Astrocyte of the cerebellum (primary cell): ENCODE measurements around the gene PLEKHF1.
"Not testable (repeated sequence)": the region's sequence is repeated elsewhere in the genome, so short reads cannot be mapped to it uniquely, and the experiment has no call there.

ENCODE experiments used
- DNase-seq: peaks from one replicate; pipeline ENCODE4 v3.0.0-alpha.2; 2011; ENCODE audit warnings: low read depth
- H3K4me3 ChIP-seq: 2 replicates; pipeline ENCODE4 v1.5.1; 2011; ENCODE audit warnings: mild to moderate bottlenecking, low read depth, low read length, moderate library complexity
- in situ Hi-C: cut with HindIII; loops from 2 replicates; pipeline ENCODE4 v1.10.0; 2017; ENCODE audit warnings: low sequenced_read_pairs
- TF ChIP-seq, protein P1 (sequence below): IDR thresholded peaks from 2 replicates; pipeline ENCODE4 v1.5.1; 2012; ENCODE audit warnings: low read length, low read depth, moderate library complexity, mild to moderate bottlenecking; ENCODE audit errors: missing control alignments

Gene PLEKHF1

DNA sequence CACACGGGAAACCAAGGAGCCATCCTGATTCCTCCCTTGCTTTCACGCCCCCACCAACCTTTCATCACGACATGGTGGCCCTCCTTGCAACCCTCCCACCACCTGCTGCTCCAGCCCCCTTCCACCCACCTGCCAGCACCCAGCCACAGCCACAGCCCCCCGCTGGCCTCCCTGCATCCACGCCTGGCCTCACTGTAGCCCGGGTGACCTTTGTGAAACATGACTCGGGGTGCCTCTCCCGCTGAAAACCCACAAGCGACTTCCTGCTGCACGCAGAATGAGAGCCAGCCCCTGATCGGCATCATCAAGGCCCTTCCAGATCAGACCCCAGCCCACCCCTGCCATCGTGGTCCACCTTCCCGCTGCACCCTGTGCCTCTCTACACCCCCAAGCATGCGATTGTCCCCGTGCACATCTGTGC lies 44.3 kb upstream of the PLEKHF1 start:
- H3K4me3 ChIP-seq: no peak overlapping the region
- in situ Hi-C loops: loop anchor here (25.0 kb wide), 2 partner anchors 216 to 1016 kb away; no protein-coding TSS in a partner anchor
- DNase-seq: no peak
- TF ChIP-seq, protein P1, sequence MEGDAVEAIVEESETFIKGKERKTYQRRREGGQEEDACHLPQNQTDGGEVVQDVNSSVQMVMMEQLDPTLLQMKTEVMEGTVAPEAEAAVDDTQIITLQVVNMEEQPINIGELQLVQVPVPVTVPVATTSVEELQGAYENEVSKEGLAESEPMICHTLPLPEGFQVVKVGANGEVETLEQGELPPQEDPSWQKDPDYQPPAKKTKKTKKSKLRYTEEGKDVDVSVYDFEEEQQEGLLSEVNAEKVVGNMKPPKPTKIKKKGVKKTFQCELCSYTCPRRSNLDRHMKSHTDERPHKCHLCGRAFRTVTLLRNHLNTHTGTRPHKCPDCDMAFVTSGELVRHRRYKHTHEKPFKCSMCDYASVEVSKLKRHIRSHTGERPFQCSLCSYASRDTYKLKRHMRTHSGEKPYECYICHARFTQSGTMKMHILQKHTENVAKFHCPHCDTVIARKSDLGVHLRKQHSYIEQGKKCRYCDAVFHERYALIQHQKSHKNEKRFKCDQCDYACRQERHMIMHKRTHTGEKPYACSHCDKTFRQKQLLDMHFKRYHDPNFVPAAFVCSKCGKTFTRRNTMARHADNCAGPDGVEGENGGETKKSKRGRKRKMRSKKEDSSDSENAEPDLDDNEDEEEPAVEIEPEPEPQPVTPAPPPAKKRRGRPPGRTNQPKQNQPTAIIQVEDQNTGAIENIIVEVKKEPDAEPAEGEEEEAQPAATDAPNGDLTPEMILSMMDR: no peak

DNA sequence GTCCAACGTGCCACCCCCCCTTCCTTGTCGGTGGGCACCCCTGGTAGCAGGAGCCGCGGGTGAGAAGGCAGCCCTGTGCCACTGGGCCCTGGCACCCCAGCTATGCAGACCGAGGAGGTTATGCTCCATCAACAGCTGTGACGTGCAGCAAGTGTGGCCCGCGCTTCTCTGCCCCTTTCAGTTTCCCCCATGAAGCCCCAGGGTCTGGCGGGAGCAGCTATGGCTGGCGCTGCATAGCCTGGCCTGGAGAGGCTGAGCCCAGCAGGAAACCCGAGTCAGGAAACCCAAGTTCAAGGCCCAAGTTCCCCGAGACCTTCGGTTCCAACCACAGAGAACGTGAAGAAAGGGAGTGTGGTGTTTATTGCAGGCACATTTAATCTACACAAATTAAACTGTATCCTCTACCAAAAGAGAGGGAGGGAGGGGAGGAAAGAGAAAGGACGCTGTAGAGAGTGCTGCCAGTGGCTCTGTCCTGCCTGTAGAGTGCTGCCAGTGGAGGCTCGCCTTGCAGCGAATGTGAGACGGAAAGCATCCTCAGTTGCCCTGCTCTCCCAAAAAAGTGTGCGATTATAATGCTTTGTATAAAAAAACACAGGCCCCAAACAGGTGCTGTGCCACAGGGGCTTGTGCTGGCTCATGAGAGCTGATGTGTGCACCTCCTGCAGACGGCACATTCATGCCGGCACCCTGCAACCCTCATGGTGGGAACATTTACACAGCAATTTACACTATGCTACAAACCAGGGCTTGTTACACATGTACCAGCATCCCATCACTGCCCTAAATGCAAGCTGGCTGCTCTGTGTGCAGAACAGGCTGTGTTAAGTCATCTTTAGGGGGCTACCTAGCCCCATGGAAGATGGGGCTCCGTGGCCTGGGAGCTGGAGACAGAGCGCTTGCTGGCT lies 42.8 kb upstream of the PLEKHF1 start:
- no peak overlapping the region for H3K4me3 ChIP-seq
- in situ Hi-C loops: loop anchor here (25.0 kb wide), 2 partner anchors 215 to 1015 kb away; no protein-coding TSS in a partner anchor
- TF ChIP-seq, protein P1: no peak
- DNase-seq: no peak

DNA sequence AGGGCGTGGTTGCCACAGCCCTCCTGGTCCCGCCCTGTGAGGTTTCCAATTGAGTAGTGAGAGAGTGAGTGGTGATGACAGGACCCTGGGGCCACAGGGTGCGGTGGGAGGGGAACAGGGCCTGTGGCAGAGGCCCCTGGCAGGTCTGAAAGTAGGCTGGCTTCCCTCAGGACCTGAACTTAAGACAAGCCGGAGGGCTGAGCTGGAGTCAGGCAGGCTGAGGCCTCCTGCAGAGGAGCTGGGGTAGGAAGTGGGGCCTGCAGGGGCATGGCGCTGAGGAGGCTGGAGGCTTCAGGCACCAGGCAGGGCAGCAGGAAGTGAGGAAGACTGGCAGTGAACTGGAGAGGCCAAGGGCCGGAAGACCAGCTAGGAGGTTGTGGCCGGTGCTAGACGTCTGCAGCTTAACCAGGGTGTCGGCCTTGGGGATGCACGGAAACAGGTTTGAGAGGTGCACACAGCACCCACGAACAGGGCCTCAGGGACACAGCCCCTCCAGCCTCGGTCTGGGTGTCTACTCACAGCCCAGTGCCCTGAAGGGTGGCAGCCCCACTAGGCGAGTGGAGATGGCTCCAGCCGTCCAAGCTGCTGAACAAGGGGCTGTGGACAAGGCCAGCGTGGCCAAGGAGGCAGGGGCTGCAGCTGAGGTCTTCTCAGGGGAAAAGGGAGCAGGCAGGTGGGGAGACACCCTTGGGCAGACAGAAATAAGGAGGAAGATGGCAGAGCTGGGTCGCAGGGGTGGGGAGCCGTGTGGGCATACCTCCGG lies 41.4 kb upstream of the PLEKHF1 start:
- H3K4me3 ChIP-seq: no peak overlapping the region
- in situ Hi-C loops: loop anchor here (25.0 kb wide), 2 partner anchors 213 to 1013 kb away; no protein-coding TSS in a partner anchor
- TF ChIP-seq, protein P1: no peak
- DNase-seq: no peak

DNA sequence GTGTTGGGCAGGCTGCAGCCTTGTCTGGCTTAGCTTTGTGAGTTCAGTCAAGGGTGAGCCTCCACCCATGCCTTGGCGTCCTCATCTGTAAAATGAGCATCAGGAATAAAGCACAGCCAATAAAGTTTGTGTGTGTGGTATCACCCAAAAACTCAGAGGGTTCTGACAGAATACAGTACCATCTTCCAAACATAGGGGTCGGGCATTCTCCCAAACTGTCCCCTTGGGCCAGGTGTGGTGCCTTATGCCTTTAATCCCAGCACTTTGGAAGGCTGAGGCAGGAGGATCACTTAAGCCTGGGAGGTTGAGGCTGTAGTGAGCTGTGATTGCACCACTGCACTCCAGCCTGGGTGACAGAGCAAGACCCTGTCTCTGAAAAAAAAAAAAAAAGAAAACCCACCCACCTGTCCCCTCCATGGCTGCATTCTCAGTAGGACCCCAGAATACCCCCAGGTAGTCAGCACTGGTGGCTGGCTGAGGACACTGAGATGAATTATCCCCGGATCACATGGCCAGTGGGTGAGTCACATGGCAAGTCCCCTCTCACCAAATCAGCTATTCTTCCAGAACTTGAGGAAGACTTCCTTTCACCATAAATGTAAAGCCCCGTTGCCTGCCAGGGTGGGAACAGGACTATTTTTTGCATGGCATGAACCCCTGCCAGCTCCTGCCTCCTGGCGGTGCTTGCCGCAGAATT lies 40.6 kb upstream of the PLEKHF1 start:
- in situ Hi-C loops: loop anchor here (25.0 kb wide), 2 partner anchors 213 to 1013 kb away; no protein-coding TSS in a partner anchor
- H3K4me3 ChIP-seq: no peak overlapping the region
- no peak for DNase-seq
- TF ChIP-seq, protein P1: no peak

DNA sequence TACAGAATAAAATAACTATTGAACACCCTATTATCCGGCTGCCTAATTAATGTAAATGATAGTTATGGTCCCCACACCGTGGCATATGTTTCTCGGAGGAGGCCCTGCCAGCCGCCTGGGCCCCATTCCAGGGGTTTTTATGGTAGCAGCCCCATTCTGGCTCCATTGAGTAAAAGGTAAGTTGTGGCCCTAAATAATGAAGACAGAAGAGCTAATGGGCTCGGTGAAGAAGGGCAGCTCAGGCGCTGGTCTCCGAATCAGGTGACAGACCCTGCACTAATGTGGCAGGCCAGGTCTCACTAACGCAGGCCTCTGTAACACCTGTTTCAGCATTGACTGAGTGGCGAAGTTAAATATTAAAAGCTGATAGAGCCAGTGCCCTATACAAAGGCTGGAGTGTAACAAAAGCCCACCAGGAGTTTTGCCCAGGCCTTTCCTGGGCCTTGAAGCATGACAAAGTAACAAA lies 40.0 kb upstream of the PLEKHF1 start:
- no peak overlapping the region for H3K4me3 ChIP-seq
- in situ Hi-C loops: no loop called here
- DNase-seq: no peak
- TF ChIP-seq, protein P1: no peak

DNA sequence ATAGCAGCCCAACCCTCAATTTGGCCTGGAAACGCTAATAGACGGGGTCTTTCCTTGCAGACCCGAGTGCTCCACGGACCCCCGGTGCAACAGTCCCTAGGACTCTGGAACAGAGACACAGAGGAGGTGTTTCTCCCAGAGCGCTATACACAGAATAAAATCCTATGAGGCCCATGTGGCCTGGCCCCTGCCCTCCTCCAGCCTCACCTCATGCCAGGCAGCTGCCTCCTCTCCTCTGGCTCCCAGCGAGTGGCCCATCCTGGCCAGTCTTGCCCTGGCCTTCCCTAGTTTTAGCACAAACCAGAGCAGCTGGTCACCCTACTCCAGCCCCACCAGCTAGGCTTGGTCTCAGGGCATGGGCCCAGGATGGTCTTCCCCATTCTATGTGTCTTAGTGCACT lies 38.9 kb upstream of the PLEKHF1 start:
- in situ Hi-C loops: no loop called here
- H3K4me3 ChIP-seq: no peak overlapping the region
- TF ChIP-seq, protein P1: no peak
- no peak for DNase-seq

DNA sequence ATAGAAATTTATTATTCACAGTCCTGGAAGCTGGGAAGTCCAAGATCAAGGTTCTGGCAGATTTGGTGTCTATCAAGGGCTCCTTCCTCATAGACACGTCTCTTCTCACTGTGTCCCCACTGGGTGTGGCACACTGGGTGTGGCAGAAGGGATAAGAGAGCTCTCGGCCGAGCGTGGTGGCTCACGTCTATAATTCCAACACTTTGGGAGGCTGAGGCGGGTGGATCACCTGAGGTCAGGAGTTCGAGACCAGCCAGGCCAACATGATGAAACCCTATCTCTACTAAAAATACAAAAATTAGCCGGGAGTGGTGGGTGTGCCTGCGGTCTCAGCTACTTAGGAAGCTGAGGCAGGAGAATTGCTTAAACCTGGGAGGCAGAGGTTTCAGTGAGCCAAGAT lies 38.4 kb upstream of the PLEKHF1 start:
- in situ Hi-C loops, DNase-seq, H3K4me3 ChIP-seq: not testable (repeated sequence)
